GM23248 (cell line): ENCODE results near the gene ELFN1.

Source experiments
- EZH2 ChIP-seq: fragments of 200-600 bp; sonication (generic); IDR thresholded peaks from 2 replicates; pipeline ENCODE4 v1.6.1; 2018; ENCODE audit warnings: antibody characterized with exemption, mild to moderate bottlenecking; ENCODE audit not compliant: insufficient read depth, poor library complexity, severe bottlenecking
- EZH2phosphoT487 ChIP-seq: fragments of 200-600 bp; sonication (generic); IDR thresholded peaks from 2 replicates; pipeline ENCODE4 v1.6.1; 2018; ENCODE audit warnings: antibody characterized with exemption, moderate library complexity, mild to moderate bottlenecking, low read depth; ENCODE audit not compliant: insufficient read depth

- TF ChIP-seq EZH2 (no peak), EZH2phosphoT487 (no peak)
Observed at GRCh38 chr7:1752771-1753563, 82.9 kb downstream of the ELFN1 start.
